ENCODE data around the gene VWA8. TPM values are rescaled to one million over a fixed set of nuclear protein-coding genes. Genes with fewer than 3 reads are reported as not detected.
A peak's percentile ranks its signal among the peaks of the same experiment; 100 is the strongest.
"Not testable (repeated sequence)": the region's sequence is repeated elsewhere in the genome, so short reads cannot be mapped to it uniquely, and the experiment has no call there.

VWA8 gene
- total RNA-seq, 6 experiments from 2014 or later = 11.3 to 14.7 (median 13.8) TPM

DNA sequence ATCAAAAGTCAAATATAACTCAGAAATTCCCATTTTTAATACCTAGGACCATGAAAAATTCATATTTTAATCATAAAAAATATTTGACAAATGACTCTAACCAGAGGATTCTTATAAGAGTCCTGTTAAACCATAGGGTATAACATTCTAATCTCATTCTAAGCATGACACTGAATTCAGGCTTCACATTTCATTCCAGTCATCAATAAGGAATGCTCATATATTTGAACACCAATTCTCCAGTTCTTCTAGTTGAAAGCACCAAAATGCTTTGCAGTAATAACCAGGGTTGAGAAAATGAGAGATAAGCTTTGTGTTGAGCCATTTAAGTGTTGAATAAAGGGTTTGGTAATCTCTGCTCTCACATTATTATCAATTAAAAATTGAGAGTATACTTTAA is 147.5 kb downstream of the VWA8 start:
- Mint-ChIP-seq H3K27me3 (ENCODE audit: insufficient read depth) (no peaks in the 10 kb centered on the region), H3K36me3 (ENCODE audit: low read depth) (peaks cover 46% of the 10 kb centered on the region), H3K27ac (peak overlapping the region; percentile 46; the same call in 1 of the 2 replicates), H3K4me1 (ENCODE audit: low read depth) (peaks cover 40% of the 10 kb centered on the region), H3K9me3 (no peaks in the 10 kb centered on the region; the same call in 1 of the 2 replicates), H3K4me3 (no peak overlapping the region)
- TF ChIP-seq, protein P1, sequence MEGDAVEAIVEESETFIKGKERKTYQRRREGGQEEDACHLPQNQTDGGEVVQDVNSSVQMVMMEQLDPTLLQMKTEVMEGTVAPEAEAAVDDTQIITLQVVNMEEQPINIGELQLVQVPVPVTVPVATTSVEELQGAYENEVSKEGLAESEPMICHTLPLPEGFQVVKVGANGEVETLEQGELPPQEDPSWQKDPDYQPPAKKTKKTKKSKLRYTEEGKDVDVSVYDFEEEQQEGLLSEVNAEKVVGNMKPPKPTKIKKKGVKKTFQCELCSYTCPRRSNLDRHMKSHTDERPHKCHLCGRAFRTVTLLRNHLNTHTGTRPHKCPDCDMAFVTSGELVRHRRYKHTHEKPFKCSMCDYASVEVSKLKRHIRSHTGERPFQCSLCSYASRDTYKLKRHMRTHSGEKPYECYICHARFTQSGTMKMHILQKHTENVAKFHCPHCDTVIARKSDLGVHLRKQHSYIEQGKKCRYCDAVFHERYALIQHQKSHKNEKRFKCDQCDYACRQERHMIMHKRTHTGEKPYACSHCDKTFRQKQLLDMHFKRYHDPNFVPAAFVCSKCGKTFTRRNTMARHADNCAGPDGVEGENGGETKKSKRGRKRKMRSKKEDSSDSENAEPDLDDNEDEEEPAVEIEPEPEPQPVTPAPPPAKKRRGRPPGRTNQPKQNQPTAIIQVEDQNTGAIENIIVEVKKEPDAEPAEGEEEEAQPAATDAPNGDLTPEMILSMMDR (IDR thresholded peaks at IDR 0.05) = no peak
- DNase-seq = peak; percentile 31

GRCh38 chr13:41812851-41813250 is 148.1 kb downstream of the VWA8 start:
- peak overlapping the region; percentile 46; the same call in 1 of the 2 replicates for H3K27ac Mint-ChIP-seq
- no peak overlapping the region for H3K4me3 Mint-ChIP-seq
- peaks cover 40% of the 10 kb centered on the region for H3K4me1 Mint-ChIP-seq (ENCODE audit: low read depth)
- no peak for DNase-seq
- H3K36me3 Mint-ChIP-seq (ENCODE audit: low read depth) = peaks cover 52% of the 10 kb centered on the region
- TF ChIP-seq, protein P1 (IDR thresholded peaks at IDR 0.05) = no peak
- H3K9me3 Mint-ChIP-seq = no peaks in the 10 kb centered on the region; the same call in 1 of the 2 replicates
- no peaks in the 10 kb centered on the region for H3K27me3 Mint-ChIP-seq (ENCODE audit: insufficient read depth)

DNA sequence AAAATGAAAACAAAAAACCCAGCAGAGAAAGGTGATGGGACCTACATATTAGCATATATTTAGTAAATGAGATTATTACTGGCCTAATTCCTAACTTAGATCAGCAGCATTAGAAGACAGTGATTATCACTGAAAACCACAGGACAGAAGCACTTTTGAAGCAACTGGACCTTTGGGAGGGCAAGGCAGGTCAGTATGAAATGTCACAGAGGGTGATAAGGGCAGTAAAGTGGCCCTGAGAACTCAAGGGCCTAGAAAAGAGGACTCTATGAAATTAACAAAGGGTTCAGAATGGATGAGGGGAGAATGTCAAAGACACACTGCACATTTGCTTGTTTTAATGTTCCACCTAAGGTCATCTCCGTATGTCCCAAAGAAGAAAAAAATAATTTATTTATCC is 148.7 kb downstream of the VWA8 start:
- Mint-ChIP-seq H3K4me1 (ENCODE audit: low read depth) (peaks cover 40% of the 10 kb centered on the region), H3K4me3 (no peak overlapping the region)
- TF ChIP-seq, protein P1 (IDR thresholded peaks at IDR 0.05) = no peak

GRCh38 chr13:41811588-41812021 is 149.3 kb downstream of the VWA8 start:
- H3K9me3 Mint-ChIP-seq = no peaks in the 10 kb centered on the region; the same call in 1 of the 2 replicates
- no peak overlapping the region for H3K27ac Mint-ChIP-seq

More for the DNA sequence above, 148.7 kb downstream of the VWA8 start:
- H3K9me3 Mint-ChIP-seq = no peaks in the 10 kb centered on the region; the same call in 1 of the 2 replicates
- no peak overlapping the region for H3K27ac Mint-ChIP-seq
- no peaks in the 10 kb centered on the region for H3K27me3 Mint-ChIP-seq (ENCODE audit: insufficient read depth)
- no peak for DNase-seq
- H3K36me3 Mint-ChIP-seq (ENCODE audit: low read depth) = peaks cover 57% of the 10 kb centered on the region

DNA sequence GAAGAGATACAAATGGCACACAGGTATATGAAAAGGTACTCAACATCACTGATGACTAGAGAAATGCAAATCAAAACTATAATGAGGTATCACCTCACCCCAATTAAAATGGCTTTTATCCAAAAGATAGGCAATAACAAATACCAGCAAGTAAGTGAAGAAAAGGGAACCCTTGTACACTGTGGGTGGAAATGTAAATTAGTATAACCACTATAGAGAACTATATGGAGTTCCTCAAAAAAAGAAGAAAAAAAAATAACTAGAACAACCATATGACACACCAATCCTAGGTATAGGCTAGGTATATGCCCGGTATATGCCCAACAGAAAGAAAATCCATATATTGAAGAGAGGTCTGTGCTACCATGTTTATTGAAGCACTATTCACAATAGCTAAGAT is 150.9 kb downstream of the VWA8 start:
- Mint-ChIP-seq H3K9me3 (no peaks in the 10 kb centered on the region; the same call in 1 of the 2 replicates), H3K4me1 (ENCODE audit: low read depth) (peaks cover 32% of the 10 kb centered on the region), H3K27me3 (ENCODE audit: insufficient read depth) (no peaks in the 10 kb centered on the region), H3K27ac (no peak overlapping the region), H3K36me3 (ENCODE audit: low read depth) (peaks cover 52% of the 10 kb centered on the region), H3K4me3 (no peak overlapping the region)
- no peak for DNase-seq
- TF ChIP-seq, protein P1 (IDR thresholded peaks at IDR 0.05) = no peak

More at GRCh38 chr13:41811588-41812021, 149.3 kb downstream of the VWA8 start:
- no peak for DNase-seq
- TF ChIP-seq, protein P1 (IDR thresholded peaks at IDR 0.05) = no peak
- Mint-ChIP-seq H3K27me3 (ENCODE audit: insufficient read depth) (no peaks in the 10 kb centered on the region), H3K4me1 (ENCODE audit: low read depth) (peaks cover 40% of the 10 kb centered on the region), H3K36me3 (ENCODE audit: low read depth) (peaks cover 58% of the 10 kb centered on the region), H3K4me3 (no peak overlapping the region)

GRCh38 chr13:41803445-41803735 is 157.5 kb downstream of the VWA8 start:
- peak overlapping the region; percentile 84 for H3K27ac Mint-ChIP-seq
- peaks cover 59% of the 10 kb centered on the region for H3K36me3 Mint-ChIP-seq (ENCODE audit: low read depth)
- peaks cover 24% of the 10 kb centered on the region for H3K4me1 Mint-ChIP-seq (ENCODE audit: low read depth)
- not testable (repeated sequence) for DNase-seq; H3K9me3 Mint-ChIP-seq; H3K27me3 Mint-ChIP-seq (ENCODE audit: insufficient read depth)
- H3K4me3 Mint-ChIP-seq = peak overlapping the region; percentile 46; the same call in 1 of the 2 replicates
